ENCODE results near the gene HIVEP3.

HIVEP3 gene

GRCh38 chr1:41592451-41593125 is 326.1 kb downstream of the HIVEP3 start:
- no peak for DNase-seq (ENCODE audit: low read depth in 2 of 3, low spot score in 2 of 3)

GRCh38 chr1:41591891-41592290 is 326.8 kb downstream of the HIVEP3 start:
- DNase-seq (ENCODE audit: low read depth in 2 of 3, low spot score in 2 of 3): no peak

- no peak for DNase-seq (ENCODE audit: low read depth in 2 of 3, low spot score in 2 of 3)
These were observed 328.4 kb downstream of the HIVEP3 start for GRCh38 chr1:41590331-41590730.

GRCh38 chr1:41589395-41589794 is 329.3 kb downstream of the HIVEP3 start:
- no peak for DNase-seq (ENCODE audit: low read depth in 2 of 3, low spot score in 2 of 3)

- no peak for DNase-seq (ENCODE audit: low read depth in 2 of 3, low spot score in 2 of 3)
These were observed 330.3 kb downstream of the HIVEP3 start for GRCh38 chr1:41588334-41588875.

GRCh38 chr1:41587791-41588190 is 330.9 kb downstream of the HIVEP3 start:
- no peak for DNase-seq (ENCODE audit: low read depth in 2 of 3, low spot score in 2 of 3)

- DNase-seq (ENCODE audit: low read depth in 2 of 3, low spot score in 2 of 3): no peak
These were observed 332.5 kb downstream of the HIVEP3 start for GRCh38 chr1:41586230-41586629.

- DNase-seq (ENCODE audit: low read depth in 2 of 3, low spot score in 2 of 3): no peak
These were observed 334.8 kb downstream of the HIVEP3 start for GRCh38 chr1:41583658-41584547.

- no peak for DNase-seq (ENCODE audit: low read depth in 2 of 3, low spot score in 2 of 3)
These were observed 335.7 kb downstream of the HIVEP3 start for GRCh38 chr1:41582851-41583657.

GRCh38 chr1:41582351-41582750 is 336.4 kb downstream of the HIVEP3 start:
- DNase-seq (ENCODE audit: low read depth in 2 of 3, low spot score in 2 of 3): no peak

- no peak for DNase-seq (ENCODE audit: low read depth in 2 of 3, low spot score in 2 of 3)
These were observed 336.8 kb downstream of the HIVEP3 start for GRCh38 chr1:41582004-41582325.

- no peak for DNase-seq (ENCODE audit: low read depth in 2 of 3, low spot score in 2 of 3)
These were observed 337.3 kb downstream of the HIVEP3 start for GRCh38 chr1:41581216-41582003.

GRCh38 chr1:41580520-41581172 is 338.1 kb downstream of the HIVEP3 start:
- DNase-seq (ENCODE audit: low read depth in 2 of 3, low spot score in 2 of 3): no peak

GRCh38 chr1:41580021-41580420 is 338.7 kb downstream of the HIVEP3 start:
- no peak for DNase-seq (ENCODE audit: low read depth in 2 of 3, low spot score in 2 of 3)

- DNase-seq (ENCODE audit: low read depth in 2 of 3, low spot score in 2 of 3): no peak
These were observed 339.9 kb downstream of the HIVEP3 start for GRCh38 chr1:41578712-41579335.

GRCh38 chr1:41576620-41577019 is 342.1 kb downstream of the HIVEP3 start:
- DNase-seq (ENCODE audit: low read depth in 2 of 3, low spot score in 2 of 3): no peak

- no peak for DNase-seq (ENCODE audit: low read depth in 2 of 3, low spot score in 2 of 3)
These were observed 342.5 kb downstream of the HIVEP3 start for GRCh38 chr1:41576206-41576605.

GRCh38 chr1:41574842-41575241 is 343.9 kb downstream of the HIVEP3 start:
- DNase-seq (ENCODE audit: low read depth in 2 of 3, low spot score in 2 of 3): no peak

GRCh38 chr1:41573785-41574713 is 344.7 kb downstream of the HIVEP3 start:
- peak; percentile 47 to 57 (median 53) for DNase-seq (ENCODE audit: low read depth in 2 of 3, low spot score in 2 of 3)
